ENCODE results near the gene KCNQ5. TPM values are rescaled to one million over a fixed set of nuclear protein-coding genes. Genes with fewer than 3 reads are reported as not detected.

KCNQ5 gene
- total RNA-seq, 2 experiments from 2014 or later = 2.1 to 2.5 TPM

- no peak overlapping the region for H3K4me3 Mint-ChIP-seq
- no peaks in the 10 kb centered on the region for H3K36me3 Mint-ChIP-seq (ENCODE audit: low read depth)
- H3K4me1 Mint-ChIP-seq (ENCODE audit: low read depth) = no peaks in the 10 kb centered on the region
- Histone ChIP-seq H3K4me3 (ENCODE audit: low read length) (no peak overlapping the region), H3K36me3 (ENCODE audit: insufficient read depth, low read length) (no peaks in the 10 kb centered on the region), H3K27ac (ENCODE audit: low read depth in 1 of 2, low read length in 2 of 2) (no peak overlapping the region), H3K9me3 (ENCODE audit: control insufficient read depth in 1 of 2, insufficient read depth in 1 of 2, low read length in 2 of 2) (no peaks in the 10 kb centered on the region), H3K4me1 (ENCODE audit: insufficient read depth, low read length) (no peaks in the 10 kb centered on the region), H3K27me3 (ENCODE audit: control insufficient read depth in 1 of 2, insufficient read depth in 2 of 2, low read length in 2 of 2) (no peaks in the 10 kb centered on the region)
- intact Hi-C loops (cut with DNase I, micrococcal nuclease) = no loop called here
- ATAC-seq (ENCODE audit: poor library complexity) (no peak), DNase-seq (no peak)
- H3K27ac Mint-ChIP-seq = no peak overlapping the region
- H3K9me3 Mint-ChIP-seq = peaks cover 2% of the 10 kb centered on the region
- peaks cover 4% of the 10 kb centered on the region for H3K27me3 Mint-ChIP-seq
- CTCF ChIA-PET = no interaction called here
- POLR2A ChIA-PET = no interaction called here
- TF ChIP-seq CTCF (IDR thresholded peaks at IDR 0.05) = no peak
These were observed 423.7 kb downstream of the KCNQ5 start for GRCh38 chr6:73045609-73046008.

GRCh38 chr6:73047801-73048200 lies 425.9 kb downstream of the KCNQ5 start:
- TF ChIP-seq CTCF (IDR thresholded peaks at IDR 0.05) = no peak
- DNase-seq (no peak), ATAC-seq (ENCODE audit: poor library complexity) (no peak)
- Mint-ChIP-seq H3K4me1 (ENCODE audit: low read depth) (no peaks in the 10 kb centered on the region), H3K4me3 (no peak overlapping the region), H3K27ac (no peak overlapping the region), H3K36me3 (ENCODE audit: low read depth) (no peaks in the 10 kb centered on the region), H3K9me3 (peaks cover 2% of the 10 kb centered on the region), H3K27me3 (peaks cover 4% of the 10 kb centered on the region)
- no peak overlapping the region for H3K27ac ChIP-seq (ENCODE audit: low read depth in 1 of 2, low read length in 2 of 2)
- H3K4me3 ChIP-seq (ENCODE audit: low read length) = no peak overlapping the region
- no peaks in the 10 kb centered on the region for H3K36me3 ChIP-seq (ENCODE audit: insufficient read depth, low read length)
- H3K27me3 ChIP-seq (ENCODE audit: control insufficient read depth in 1 of 2, insufficient read depth in 2 of 2, low read length in 2 of 2) = no peaks in the 10 kb centered on the region
- intact Hi-C loops (cut with DNase I, micrococcal nuclease) = no loop called here
- POLR2A ChIA-PET = no interaction called here
- H3K9me3 ChIP-seq (ENCODE audit: control insufficient read depth in 1 of 2, insufficient read depth in 1 of 2, low read length in 2 of 2) = no peaks in the 10 kb centered on the region
- H3K4me1 ChIP-seq (ENCODE audit: insufficient read depth, low read length) = no peaks in the 10 kb centered on the region
- CTCF ChIA-PET = no interaction called here

- CTCF ChIA-PET = no interaction called here
- H3K4me3 Mint-ChIP-seq = no peak overlapping the region
- Histone ChIP-seq H3K36me3 (ENCODE audit: insufficient read depth, low read length) (no peaks in the 10 kb centered on the region), H3K4me1 (ENCODE audit: insufficient read depth, low read length) (no peaks in the 10 kb centered on the region), H3K4me3 (ENCODE audit: low read length) (no peak overlapping the region), H3K9me3 (ENCODE audit: control insufficient read depth in 1 of 2, insufficient read depth in 1 of 2, low read length in 2 of 2) (no peaks in the 10 kb centered on the region), H3K27me3 (ENCODE audit: control insufficient read depth in 1 of 2, insufficient read depth in 2 of 2, low read length in 2 of 2) (no peaks in the 10 kb centered on the region), H3K27ac (ENCODE audit: low read depth in 1 of 2, low read length in 2 of 2) (no peak overlapping the region)
- H3K36me3 Mint-ChIP-seq (ENCODE audit: low read depth) = no peaks in the 10 kb centered on the region
- H3K4me1 Mint-ChIP-seq (ENCODE audit: low read depth) = no peaks in the 10 kb centered on the region
- peaks cover 2% of the 10 kb centered on the region for H3K9me3 Mint-ChIP-seq
- no peak for DNase-seq
- ATAC-seq (ENCODE audit: poor library complexity) = no peak
- H3K27ac Mint-ChIP-seq = no peak overlapping the region
- peaks cover 4% of the 10 kb centered on the region for H3K27me3 Mint-ChIP-seq
- TF ChIP-seq CTCF (IDR thresholded peaks at IDR 0.05) = no peak
- intact Hi-C loops (cut with DNase I, micrococcal nuclease) = no loop called here
- POLR2A ChIA-PET = no interaction called here
These were observed 428.2 kb downstream of the KCNQ5 start for GRCh38 chr6:73049971-73050594.

All from CD4-positive, alpha-beta T cell (primary cell).